Activated B cell treated with CpG ODN at 0.5 μM for 24 hours (primary cell): Measurements from ENCODE around the gene CPT2. TPM values are rescaled to one million over a fixed set of nuclear protein-coding genes. Genes with fewer than 3 reads are reported as not detected.

Experiments
- ATAC-seq: fragments of 200-7000 bp; cut with Tn5 transposase; one replicate; pipeline ENCODE4 v1.10.0; 2021; ENCODE audit warnings: low read depth, mild to moderate bottlenecking, moderate library complexity
- CTCF ChIA-PET: fragments of 350-600 bp; sonication (Branson Sonifier 250); formaldehyde crosslinking; loops from one replicate; lab custom pipeline; 2021; ENCODE audit warnings: antibody characterized with exemption; lab: Charles Lee
- POLR2A ChIA-PET: fragments of 350-600 bp; sonication (Branson Sonifier 250); formaldehyde crosslinking; loops from one replicate; lab custom pipeline; 2021; ENCODE audit warnings: antibody characterized with exemption; lab: Charles Lee
- DNase-seq: peaks from one replicate; pipeline ENCODE4 v3.0.0; 2022
- H3K27ac Mint-ChIP-seq: one replicate; pipeline ENCODE4 v1.8.0; 2020; ENCODE audit warnings: mixed read lengths
- H3K27me3 Mint-ChIP-seq: one replicate; pipeline ENCODE4 v1.8.0; 2021; ENCODE audit warnings: mixed read lengths
- H3K36me3 Mint-ChIP-seq: one replicate; pipeline ENCODE4 v1.8.0; 2021; ENCODE audit warnings: low read depth, mixed read lengths
- H3K4me1 Mint-ChIP-seq: one replicate; pipeline ENCODE4 v1.8.0; 2021; ENCODE audit warnings: mixed read lengths
- H3K4me3 Mint-ChIP-seq: one replicate; pipeline ENCODE4 v1.8.0; 2020; ENCODE audit warnings: mild to moderate bottlenecking, mixed read lengths
- H3K9me3 Mint-ChIP-seq: one replicate; pipeline ENCODE4 v1.8.0; 2020; ENCODE audit warnings: mixed read lengths
- intact Hi-C: fragments of 100-400 bp; cut with micrococcal nuclease; formaldehyde crosslinking; loops from one replicate; pipeline ENCODE4 v1.15.1; 2024
- total RNA-seq: library from RNA; stranded (reverse); gene quantifications from 2 replicates; pipeline ENCODE4 v1.2.3, GENCODE V29; 2022
- TF ChIP-seq, protein P1 (sequence below): fragments of 200-600 bp; IDR thresholded peaks from one replicate; pipeline ENCODE4 v1.8.0; 2022; ENCODE audit warnings: antibody characterized with exemption, mild to moderate bottlenecking

The CPT2 gene
- total RNA-seq, 1 donor from 2014 or later, result 15.7 TPM

DNA sequence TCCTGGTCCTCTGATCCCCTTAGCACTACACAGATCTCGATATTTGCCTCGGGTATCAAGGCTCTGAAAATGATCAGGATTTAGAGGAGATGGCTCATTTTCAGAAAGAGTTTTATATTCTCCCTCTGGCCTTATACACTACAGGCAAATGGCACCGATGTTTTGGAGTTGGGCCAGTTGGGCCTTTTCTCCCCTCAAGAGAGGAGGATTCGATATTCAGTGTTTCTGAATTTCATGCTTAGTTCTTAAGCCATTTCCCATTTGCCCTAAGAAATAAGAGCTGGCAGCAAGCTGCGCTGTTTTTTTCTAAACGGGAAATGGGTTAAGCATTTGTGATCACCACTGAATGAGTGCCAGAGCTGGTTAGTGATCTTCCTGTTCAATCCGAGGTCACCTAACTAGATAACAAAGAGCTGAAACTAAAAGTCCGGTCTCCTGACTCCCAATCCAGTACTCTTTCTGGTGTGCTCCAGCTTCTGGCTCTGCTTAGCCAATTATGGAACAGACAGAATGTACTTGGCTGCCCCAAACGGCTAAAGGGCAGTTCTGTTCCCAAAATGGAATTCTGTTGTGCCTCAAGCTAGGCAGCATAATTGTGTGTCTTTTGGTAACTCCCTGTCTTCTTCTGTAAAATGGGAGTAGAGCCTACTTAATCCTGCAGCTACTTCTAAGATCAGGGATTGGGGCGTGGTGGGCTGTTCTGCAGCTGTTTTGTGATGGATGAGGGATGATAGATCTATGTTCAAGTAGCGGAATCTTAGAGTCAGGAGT lies 1.2 kb upstream of the CPT2 start:
- POLR2A ChIA-PET, result interaction anchor here (0.8 to 2.1 kb wide), 4 partner anchors 24 to 131 kb away, joined by 3 to 15 read pairs (median 4); partner anchors contain the start of gene MAGOH
- no peak for ATAC-seq
- Mint-ChIP-seq H3K36me3 (peaks cover 13% of the 10 kb centered on the region), H3K4me1 (peaks cover 25% of the 10 kb centered on the region), H3K27me3 (peaks cover 2% of the 10 kb centered on the region), H3K9me3 (peaks cover 2% of the 10 kb centered on the region), H3K4me3 (no peak overlapping the region), H3K27ac (no peak overlapping the region)
- CTCF ChIA-PET, result interaction anchor here (1.5 to 1.7 kb wide), 3 partner anchors 9 to 14 kb away, joined by 4 to 9 read pairs (median 7); no protein-coding TSS in a partner anchor
- TF ChIP-seq, protein P1, sequence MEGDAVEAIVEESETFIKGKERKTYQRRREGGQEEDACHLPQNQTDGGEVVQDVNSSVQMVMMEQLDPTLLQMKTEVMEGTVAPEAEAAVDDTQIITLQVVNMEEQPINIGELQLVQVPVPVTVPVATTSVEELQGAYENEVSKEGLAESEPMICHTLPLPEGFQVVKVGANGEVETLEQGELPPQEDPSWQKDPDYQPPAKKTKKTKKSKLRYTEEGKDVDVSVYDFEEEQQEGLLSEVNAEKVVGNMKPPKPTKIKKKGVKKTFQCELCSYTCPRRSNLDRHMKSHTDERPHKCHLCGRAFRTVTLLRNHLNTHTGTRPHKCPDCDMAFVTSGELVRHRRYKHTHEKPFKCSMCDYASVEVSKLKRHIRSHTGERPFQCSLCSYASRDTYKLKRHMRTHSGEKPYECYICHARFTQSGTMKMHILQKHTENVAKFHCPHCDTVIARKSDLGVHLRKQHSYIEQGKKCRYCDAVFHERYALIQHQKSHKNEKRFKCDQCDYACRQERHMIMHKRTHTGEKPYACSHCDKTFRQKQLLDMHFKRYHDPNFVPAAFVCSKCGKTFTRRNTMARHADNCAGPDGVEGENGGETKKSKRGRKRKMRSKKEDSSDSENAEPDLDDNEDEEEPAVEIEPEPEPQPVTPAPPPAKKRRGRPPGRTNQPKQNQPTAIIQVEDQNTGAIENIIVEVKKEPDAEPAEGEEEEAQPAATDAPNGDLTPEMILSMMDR, result no peak
- intact Hi-C loops, result loop anchor here (1.0 to 10.0 kb wide), 8 partner anchors 25 to 1141 kb away; partner anchors contain the start of genes BTF3L4, CZIB, MAGOH and TXNDC12
- no peak for DNase-seq

DNA sequence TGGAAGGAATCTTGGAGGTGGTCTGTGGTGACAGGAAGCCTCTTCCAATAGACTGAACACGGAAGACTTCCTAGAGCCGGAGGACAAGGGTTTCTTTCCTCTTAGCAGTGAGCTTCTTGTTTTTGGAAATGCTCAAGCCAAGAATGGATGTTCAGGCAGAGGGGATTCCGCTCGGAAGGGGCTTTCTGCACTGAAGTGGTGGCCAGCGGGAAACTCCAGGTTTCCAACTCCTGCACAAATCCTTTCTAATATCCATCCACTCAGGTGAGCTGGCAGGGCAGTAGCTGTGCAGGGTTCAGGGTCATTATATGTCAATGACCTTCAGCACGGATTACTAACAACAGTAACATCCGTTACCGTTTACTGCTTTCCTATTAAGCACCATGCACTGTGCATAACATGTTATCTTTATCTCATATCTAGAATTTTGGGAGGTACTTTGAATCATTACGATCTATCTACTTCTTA lies 573 bp upstream of the CPT2 start:
- Mint-ChIP-seq H3K4me3 (peak overlapping the region; percentile 92), H3K27ac (peak overlapping the region; percentile 90), H3K9me3 (peaks cover 2% of the 10 kb centered on the region), H3K4me1 (peaks cover 25% of the 10 kb centered on the region), H3K27me3 (no peaks in the 10 kb centered on the region), H3K36me3 (peaks cover 19% of the 10 kb centered on the region)
- TF ChIP-seq, protein P1, result no peak
- intact Hi-C loops, result loop anchor here (1.0 to 10.0 kb wide), 8 partner anchors 24 to 1141 kb away; partner anchors contain the start of genes BTF3L4, CZIB, MAGOH and TXNDC12
- DNase-seq, result no peak
- CTCF ChIA-PET, result interaction anchor here (1.5 to 1.7 kb wide), 3 partner anchors 9 to 14 kb away, joined by 4 to 9 read pairs (median 7); no protein-coding TSS in a partner anchor
- POLR2A ChIA-PET, result interaction anchor here (0.6 to 2.1 kb wide), 4 partner anchors 23 to 692 kb away, joined by 3 to 15 read pairs (median 4); partner anchors contain the start of gene MAGOH
- peak; percentile 9 for ATAC-seq

DNA sequence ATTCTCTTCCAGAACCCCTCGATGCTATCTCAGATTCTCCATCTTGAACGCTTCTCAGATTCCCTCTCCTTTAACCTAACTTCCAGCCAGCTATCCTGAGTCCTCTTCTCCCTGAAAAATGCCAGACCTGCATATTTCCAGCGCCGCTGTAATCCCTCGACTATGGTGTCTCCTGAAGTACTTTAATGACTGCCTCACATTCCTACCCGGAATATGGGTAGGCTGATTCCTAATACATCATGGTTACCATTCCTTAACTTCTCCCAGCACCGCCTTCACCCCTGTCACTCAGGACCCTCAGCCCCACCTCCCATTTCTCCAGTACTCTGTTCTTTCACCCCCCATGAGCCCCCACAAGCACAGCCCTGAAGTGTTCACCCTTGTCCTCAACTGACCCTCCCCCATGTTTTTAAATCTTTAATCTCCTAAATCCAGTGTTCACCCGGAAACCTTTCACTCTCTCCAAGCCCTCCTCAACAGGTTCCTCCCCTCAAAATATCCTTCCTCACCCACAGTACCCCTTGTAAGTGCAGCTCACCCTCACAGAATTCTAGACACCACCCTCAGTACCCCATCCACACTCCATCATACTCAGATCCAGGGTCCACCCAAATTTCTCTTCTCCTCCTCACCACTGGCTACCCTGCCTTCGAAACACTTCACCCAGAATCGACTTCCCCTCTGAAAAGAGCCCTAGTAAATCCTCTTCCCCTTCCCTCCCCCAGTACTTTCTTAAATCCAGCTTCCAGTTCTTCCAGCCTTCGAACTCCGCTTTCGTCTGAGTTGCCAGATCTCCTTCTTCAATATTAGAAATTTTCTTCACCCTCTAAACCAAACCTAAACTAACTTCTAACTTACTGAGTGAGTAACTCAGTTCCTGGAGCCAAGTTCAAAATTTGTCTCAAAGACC lies 922 bp downstream of the CPT2 start:
- Mint-ChIP-seq H3K27me3 (no peaks in the 10 kb centered on the region), H3K9me3 (no peaks in the 10 kb centered on the region), H3K27ac (peak overlapping the region; percentile 94), H3K4me3 (peak overlapping the region; percentile 92), H3K36me3 (peaks cover 33% of the 10 kb centered on the region), H3K4me1 (peaks cover 25% of the 10 kb centered on the region)
- intact Hi-C loops, result loop anchor here (5.0 to 10.0 kb wide), 3 partner anchors 183 to 1143 kb away; partner anchors contain the start of genes BTF3L4, TXNDC12 and ZYG11A
- TF ChIP-seq, protein P1, result no peak
- ChIA-PET CTCF (no interaction called here), POLR2A (interaction anchor here (0.6 to 2.1 kb wide), 4 partner anchors 11 to 130 kb away, joined by 3 to 15 read pairs (median 6); no protein-coding TSS in a partner anchor)
- ATAC-seq (no peak), DNase-seq (no peak)

DNA sequence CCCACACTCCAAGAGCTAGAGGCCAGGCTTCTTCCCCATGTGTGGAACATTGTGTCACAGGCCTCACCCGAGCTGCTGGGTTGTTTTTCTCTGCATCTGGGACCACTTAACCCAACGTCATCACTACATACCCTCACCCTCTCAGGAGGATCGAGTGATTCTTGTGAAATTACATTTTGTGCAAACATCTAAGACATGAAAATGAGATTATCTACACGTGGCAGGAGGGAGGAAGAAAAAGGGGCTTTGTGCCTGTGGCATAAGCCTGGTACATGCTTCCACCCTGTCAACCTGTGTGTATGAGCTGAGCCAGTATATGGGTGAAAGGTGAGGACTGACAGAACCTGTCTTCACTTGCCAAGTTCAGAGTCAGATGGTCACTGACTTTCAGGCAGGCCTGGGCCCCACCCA lies 1.6 kb downstream of the CPT2 start:
- POLR2A ChIA-PET, result interaction anchor here (0.9 to 1.5 kb wide), 2 partner anchors 11 to 21 kb away, joined by 3 to 6 read pairs; no protein-coding TSS in a partner anchor
- Mint-ChIP-seq H3K27me3 (no peaks in the 10 kb centered on the region), H3K4me1 (peaks cover 25% of the 10 kb centered on the region), H3K27ac (peak overlapping the region; percentile 94), H3K4me3 (peak overlapping the region; percentile 92), H3K36me3 (peaks cover 40% of the 10 kb centered on the region), H3K9me3 (no peaks in the 10 kb centered on the region)
- intact Hi-C loops, result loop anchor here (5.0 to 10.0 kb wide), 3 partner anchors 183 to 1143 kb away; partner anchors contain the start of genes BTF3L4, TXNDC12 and ZYG11A
- DNase-seq (no peak), ATAC-seq (no peak)
- CTCF ChIA-PET, result no interaction called here
- TF ChIP-seq, protein P1, result no peak
